ENCODE results near the gene MEPCE. TPM values are rescaled to one million over a fixed set of nuclear protein-coding genes. Genes with fewer than 3 reads are reported as not detected.

The MEPCE gene
- total and polyA plus RNA-seq, 2 donors (not counting 1 experiment from before 2014, with no cell fraction given): 11.4 to 26.6 TPM

DNA sequence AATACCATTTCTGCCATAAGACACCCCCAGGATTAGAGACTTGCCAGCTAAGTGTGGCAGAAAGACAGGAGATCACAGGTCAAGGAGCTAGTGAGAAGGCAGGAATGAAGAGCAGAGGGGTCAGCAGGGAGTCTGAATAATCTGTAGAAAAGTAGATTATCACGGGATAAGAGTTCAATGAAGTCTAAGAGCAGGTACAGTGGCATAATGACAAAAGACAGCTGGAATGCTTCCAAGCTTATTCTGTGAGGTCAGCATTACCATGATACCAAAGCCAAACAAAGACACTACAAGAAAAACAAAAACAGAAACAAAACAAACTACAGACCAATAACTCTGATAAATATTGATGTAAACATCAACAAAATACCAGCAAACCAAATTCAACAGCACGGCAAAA is 35.6 kb upstream of the MEPCE start:
- Histone ChIP-seq H3K4me3 (replicated peaks in 1 of 4; ENCODE audit: control extremely low read depth in 1 of 4, insufficient read depth in 1 of 4, low read depth in 3 of 4, low read length in 4 of 4) (no peak overlapping the region), H3K9ac (ENCODE audit: insufficient read depth, low read length) (no peak overlapping the region), H4K20me1 (ENCODE audit: control insufficient read depth, extremely low read depth, insufficient read depth, low read length) (no peaks in the 10 kb centered on the region), H3K27me3 (ENCODE audit: control insufficient read depth, insufficient read depth, low read length) (peaks cover 6% of the 10 kb centered on the region), H3K79me2 (ENCODE audit: control insufficient read depth, insufficient read depth, low read length) (no peaks in the 10 kb centered on the region), H3K9me3 (ENCODE audit: control insufficient read depth, insufficient read depth, low read depth, low read length) (no peaks in the 10 kb centered on the region), H3K36me3 (ENCODE audit: control insufficient read depth, insufficient read depth, low read length) (no peaks in the 10 kb centered on the region), H3K4me2 (ENCODE audit: extremely low read depth, insufficient read depth, low read length) (no peak overlapping the region), H3K4me1 (ENCODE audit: control insufficient read depth, extremely low read depth, insufficient read depth, low read length) (no peaks in the 10 kb centered on the region), H3K27ac (ENCODE audit: insufficient read depth, low read length) (no peak overlapping the region), H2AFZ (ENCODE audit: low read length) (no peak overlapping the region)
- TF ChIP-seq, protein P1, sequence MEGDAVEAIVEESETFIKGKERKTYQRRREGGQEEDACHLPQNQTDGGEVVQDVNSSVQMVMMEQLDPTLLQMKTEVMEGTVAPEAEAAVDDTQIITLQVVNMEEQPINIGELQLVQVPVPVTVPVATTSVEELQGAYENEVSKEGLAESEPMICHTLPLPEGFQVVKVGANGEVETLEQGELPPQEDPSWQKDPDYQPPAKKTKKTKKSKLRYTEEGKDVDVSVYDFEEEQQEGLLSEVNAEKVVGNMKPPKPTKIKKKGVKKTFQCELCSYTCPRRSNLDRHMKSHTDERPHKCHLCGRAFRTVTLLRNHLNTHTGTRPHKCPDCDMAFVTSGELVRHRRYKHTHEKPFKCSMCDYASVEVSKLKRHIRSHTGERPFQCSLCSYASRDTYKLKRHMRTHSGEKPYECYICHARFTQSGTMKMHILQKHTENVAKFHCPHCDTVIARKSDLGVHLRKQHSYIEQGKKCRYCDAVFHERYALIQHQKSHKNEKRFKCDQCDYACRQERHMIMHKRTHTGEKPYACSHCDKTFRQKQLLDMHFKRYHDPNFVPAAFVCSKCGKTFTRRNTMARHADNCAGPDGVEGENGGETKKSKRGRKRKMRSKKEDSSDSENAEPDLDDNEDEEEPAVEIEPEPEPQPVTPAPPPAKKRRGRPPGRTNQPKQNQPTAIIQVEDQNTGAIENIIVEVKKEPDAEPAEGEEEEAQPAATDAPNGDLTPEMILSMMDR (conservative IDR thresholded peaks at IDR 0.05 in 1 of 2, IDR thresholded peaks at IDR 0.05 in 1 of 2; ENCODE audit: low read depth in 1 of 2, low read length in 2 of 2): no peak
- no peak for DNase-seq (ENCODE audit: low read depth in 2 of 2)

DNA sequence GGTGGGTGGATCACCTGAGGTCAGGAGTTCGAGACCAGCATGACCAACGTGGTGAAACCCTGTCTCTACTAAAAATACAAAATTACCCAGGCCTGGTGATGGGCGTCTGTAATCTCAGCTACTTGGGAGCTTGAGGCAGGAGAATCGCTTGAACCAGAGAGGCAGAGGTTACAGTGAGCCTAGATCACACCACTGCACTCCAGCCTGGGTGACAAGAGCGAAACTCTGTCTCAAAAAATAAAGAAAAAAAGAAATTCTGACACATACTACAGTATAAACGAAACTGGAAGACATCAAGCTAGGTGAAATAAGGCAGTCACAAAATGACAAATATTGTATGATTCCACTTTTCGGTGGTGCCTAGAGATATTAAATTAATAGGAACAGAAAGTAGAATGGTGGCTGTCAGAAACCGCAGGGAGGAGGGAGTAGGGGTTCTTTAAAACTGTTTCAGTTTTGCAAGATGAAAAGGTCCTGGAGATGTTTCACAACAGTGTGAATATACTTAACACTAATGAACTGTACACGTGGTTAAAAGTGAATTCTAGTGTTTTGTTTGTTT is 33.1 kb upstream of the MEPCE start:
- Histone ChIP-seq H3K27ac (ENCODE audit: insufficient read depth, low read length) (no peak overlapping the region), H3K79me2 (ENCODE audit: control insufficient read depth, insufficient read depth, low read length) (no peaks in the 10 kb centered on the region), H4K20me1 (ENCODE audit: control insufficient read depth, extremely low read depth, insufficient read depth, low read length) (no peaks in the 10 kb centered on the region), H3K4me1 (ENCODE audit: control insufficient read depth, extremely low read depth, insufficient read depth, low read length) (no peaks in the 10 kb centered on the region), H3K9ac (ENCODE audit: insufficient read depth, low read length) (no peak overlapping the region), H2AFZ (ENCODE audit: low read length) (no peak overlapping the region), H3K27me3 (ENCODE audit: control insufficient read depth, insufficient read depth, low read length) (peaks cover 6% of the 10 kb centered on the region), H3K4me3 (replicated peaks in 1 of 4; ENCODE audit: control extremely low read depth in 1 of 4, insufficient read depth in 1 of 4, low read depth in 3 of 4, low read length in 4 of 4) (no peak overlapping the region), H3K4me2 (ENCODE audit: extremely low read depth, insufficient read depth, low read length) (no peak overlapping the region), H3K9me3 (ENCODE audit: control insufficient read depth, insufficient read depth, low read depth, low read length) (no peaks in the 10 kb centered on the region), H3K36me3 (ENCODE audit: control insufficient read depth, insufficient read depth, low read length) (no peaks in the 10 kb centered on the region)
- DNase-seq (ENCODE audit: low read depth in 2 of 2): no peak
- TF ChIP-seq, protein P1 (conservative IDR thresholded peaks at IDR 0.05 in 1 of 2, IDR thresholded peaks at IDR 0.05 in 1 of 2; ENCODE audit: low read depth in 1 of 2, low read length in 2 of 2): no peak
- no peak for TF ChIP-seq EZH2 (IDR thresholded peaks at IDR 0.05; ENCODE audit: low read length, missing control alignments)

DNA sequence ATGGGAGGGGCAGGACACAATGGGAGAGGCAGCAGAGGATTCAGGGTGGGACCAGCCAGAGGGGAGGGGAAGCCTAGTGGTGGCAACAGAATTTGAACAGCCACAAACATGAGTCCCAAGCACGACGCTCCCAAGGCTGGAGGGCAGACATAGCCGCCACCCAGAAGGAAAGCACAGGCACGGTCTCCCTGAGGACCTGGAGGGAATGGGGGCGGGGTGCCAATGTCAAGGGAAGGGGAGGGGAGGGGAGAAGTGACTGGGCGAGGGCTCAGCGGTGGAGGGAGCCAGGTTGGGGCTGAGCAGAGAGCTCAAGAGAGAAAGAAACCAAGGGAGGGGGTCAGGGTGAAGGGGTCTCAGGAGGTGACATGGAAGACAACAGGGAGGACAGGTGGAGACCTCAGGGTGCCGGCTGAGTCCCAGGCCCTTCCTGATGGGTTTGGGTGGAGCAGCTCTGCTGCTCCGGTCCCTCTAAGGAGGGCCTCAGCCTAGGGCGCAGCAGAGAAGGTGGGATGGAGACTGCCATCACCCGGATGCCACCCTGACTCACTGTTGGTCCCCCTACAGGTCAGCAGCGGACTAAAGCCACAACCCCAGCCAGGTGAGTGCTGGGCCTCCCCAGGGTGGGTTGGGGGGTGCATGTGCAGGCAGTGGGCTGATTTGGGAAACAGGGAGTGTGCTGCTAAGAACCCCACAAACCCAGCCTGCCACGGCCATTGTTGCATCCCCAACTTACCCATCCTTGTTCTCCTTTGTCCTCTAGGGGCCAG is 32.1 kb upstream of the MEPCE start:
- TF ChIP-seq, protein P1 (conservative IDR thresholded peaks at IDR 0.05 in 1 of 2, IDR thresholded peaks at IDR 0.05 in 1 of 2; ENCODE audit: low read depth in 1 of 2, low read length in 2 of 2): no peak
- no peak for TF ChIP-seq EZH2 (IDR thresholded peaks at IDR 0.05; ENCODE audit: low read length, missing control alignments)
- no peaks in the 10 kb centered on the region for H3K9me3 ChIP-seq (ENCODE audit: control insufficient read depth, insufficient read depth, low read depth, low read length)
- no peaks in the 10 kb centered on the region for H3K79me2 ChIP-seq (ENCODE audit: control insufficient read depth, insufficient read depth, low read length)
- no peak overlapping the region for H3K9ac ChIP-seq (ENCODE audit: insufficient read depth, low read length)
- no peak overlapping the region for H3K27ac ChIP-seq (ENCODE audit: insufficient read depth, low read length)
- H3K4me2 ChIP-seq (ENCODE audit: extremely low read depth, insufficient read depth, low read length): no peak overlapping the region
- H3K4me1 ChIP-seq (ENCODE audit: control insufficient read depth, extremely low read depth, insufficient read depth, low read length): no peaks in the 10 kb centered on the region
- no peak overlapping the region for H3K4me3 ChIP-seq (replicated peaks in 1 of 4; ENCODE audit: control extremely low read depth in 1 of 4, insufficient read depth in 1 of 4, low read depth in 3 of 4, low read length in 4 of 4)
- H3K36me3 ChIP-seq (ENCODE audit: control insufficient read depth, insufficient read depth, low read length): no peaks in the 10 kb centered on the region
- no peak for DNase-seq (ENCODE audit: low read depth in 2 of 2)
- no peak overlapping the region for H2AFZ ChIP-seq (ENCODE audit: low read length)
- H4K20me1 ChIP-seq (ENCODE audit: control insufficient read depth, extremely low read depth, insufficient read depth, low read length): no peaks in the 10 kb centered on the region
- peaks cover 6% of the 10 kb centered on the region for H3K27me3 ChIP-seq (ENCODE audit: control insufficient read depth, insufficient read depth, low read length)

All from fibroblast of lung (primary cell).